SJCRH30 (cell line): ENCODE measurements around the gene CSNK1G1. TPM values are rescaled to one million over a fixed set of nuclear protein-coding genes. Genes with fewer than 3 reads are reported as not detected.
"Not testable (repeated sequence)": the region's sequence is repeated elsewhere in the genome, so short reads cannot be mapped to it uniquely, and the experiment has no call there.

Experiments used
- DNase-seq, 2 experiments: peaks; one replicate each; pipeline ENCODE4 v3.0.0-alpha.2; 2015 to 2020
- H3K27ac ChIP-seq: fragments of 250-450 bp; sonication (Bioruptor Pico); 2 replicates; pipeline ENCODE4 v1.5.1; 2020; ENCODE audit warnings: mild to moderate bottlenecking, moderate library complexity
- H3K27me3 ChIP-seq: fragments of 250-450 bp; sonication (Bioruptor Pico); 2 replicates; pipeline ENCODE4 v1.5.1; 2020; ENCODE audit warnings: mild to moderate bottlenecking, moderate library complexity
- H3K36me3 ChIP-seq: fragments of 250-450 bp; sonication (Bioruptor Pico); 2 replicates; pipeline ENCODE4 v1.5.1; 2020; ENCODE audit warnings: mild to moderate bottlenecking, moderate library complexity
- H3K4me1 ChIP-seq: fragments of 250-450 bp; sonication (Bioruptor Pico); 2 replicates; pipeline ENCODE4 v1.5.1; 2020; ENCODE audit warnings: mild to moderate bottlenecking, moderate library complexity
- H3K4me3 ChIP-seq: fragments of 250-450 bp; sonication (Bioruptor Pico); 2 replicates; pipeline ENCODE4 v1.5.1; 2020; ENCODE audit warnings: mild to moderate bottlenecking, moderate library complexity
- H3K9me3 ChIP-seq: fragments of 250-450 bp; sonication (Bioruptor Pico); replicated peaks from 2 replicates; pipeline ENCODE4 v1.5.1; 2020; ENCODE audit warnings: mild to moderate bottlenecking, moderate library complexity
- total RNA-seq: library from RNA; depleted of rRNA; stranded (reverse); fragments of >200 nt; shearing (Covaris generic); gene quantifications from 2 replicates; pipeline ENCODE4 v1.2.3, GENCODE V29; 2014

CSNK1G1 gene
- total RNA-seq, 1 experiment from 2014 or later, result 20.3 TPM

- H3K27ac ChIP-seq, result no peak overlapping the region
- no peak overlapping the region for H3K4me3 ChIP-seq
- no peaks in the 10 kb centered on the region for H3K27me3 ChIP-seq
- H3K4me1 ChIP-seq, result no peaks in the 10 kb centered on the region
- no peaks in the 10 kb centered on the region for H3K36me3 ChIP-seq
- peak; percentile 17 to 55 for DNase-seq
- 0 out of 2 replicates have a peak, but pooled peaks cover 6% of the 10 kb centered on the region for H3K9me3 ChIP-seq
Measured at GRCh38 chr15:64224511-64224910, 131.5 kb downstream of the CSNK1G1 start.

DNA sequence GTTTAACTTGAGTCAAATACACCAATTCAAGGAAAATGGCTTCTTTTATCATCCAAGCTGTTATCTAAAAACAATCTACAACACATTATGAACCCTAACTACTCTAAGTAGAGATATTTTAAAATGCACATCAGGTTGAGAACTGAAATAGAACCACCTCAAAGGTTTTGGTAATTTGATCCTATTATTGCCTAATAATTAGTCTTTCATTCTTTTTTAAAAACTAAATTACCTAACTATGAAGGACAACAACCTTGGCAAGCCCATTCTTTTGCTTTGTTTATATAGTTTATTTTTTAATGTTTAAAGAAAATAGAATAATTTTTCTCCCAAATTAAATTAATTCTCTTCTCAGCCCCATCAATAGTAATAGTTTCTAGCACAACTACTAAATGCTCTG is 132.1 kb downstream of the CSNK1G1 start:
- H3K4me1 ChIP-seq, result no peaks in the 10 kb centered on the region
- H3K27me3 ChIP-seq, result no peaks in the 10 kb centered on the region
- H3K27ac ChIP-seq, result no peak overlapping the region
- no peaks in the 10 kb centered on the region for H3K36me3 ChIP-seq
- no peak for DNase-seq
- no peak overlapping the region for H3K4me3 ChIP-seq
- 0 out of 2 replicates have a peak, but pooled peaks cover 6% of the 10 kb centered on the region for H3K9me3 ChIP-seq

GRCh38 chr15:64222573-64223366 is 133.2 kb downstream of the CSNK1G1 start:
- Histone ChIP-seq H3K36me3 (no peaks in the 10 kb centered on the region), H3K4me3 (no peak overlapping the region), H3K27ac (no peak overlapping the region), H3K27me3 (no peaks in the 10 kb centered on the region), H3K9me3 (0 out of 2 replicates have a peak, but pooled peaks cover 6% of the 10 kb centered on the region), H3K4me1 (no peaks in the 10 kb centered on the region)
- no peak for DNase-seq

DNA sequence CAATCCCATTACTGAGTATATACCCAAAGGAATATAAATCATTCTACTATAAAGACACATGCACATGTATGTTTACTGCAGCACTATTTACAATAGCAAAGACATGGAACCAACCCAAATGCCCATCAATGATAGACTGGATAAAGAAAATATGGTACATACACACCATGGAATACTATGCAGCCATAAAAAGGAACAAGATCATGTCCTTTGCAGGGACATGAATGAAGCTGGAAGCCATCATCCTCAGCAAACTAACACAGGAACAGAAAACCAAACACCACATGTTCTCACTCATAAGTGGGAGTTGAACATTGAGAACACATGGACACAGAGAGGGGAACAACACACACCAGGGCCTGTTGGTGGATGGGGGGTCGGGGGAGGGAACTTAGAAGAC is 134.1 kb downstream of the CSNK1G1 start:
- DNase-seq, H3K9me3 ChIP-seq, H3K27me3 ChIP-seq, H3K4me3 ChIP-seq, H3K27ac ChIP-seq, H3K36me3 ChIP-seq, H3K4me1 ChIP-seq: not testable (repeated sequence)

GRCh38 chr15:64217429-64217750 is 138.6 kb downstream of the CSNK1G1 start:
- H3K4me1 ChIP-seq, H3K27ac ChIP-seq, DNase-seq: not testable (repeated sequence)

DNA sequence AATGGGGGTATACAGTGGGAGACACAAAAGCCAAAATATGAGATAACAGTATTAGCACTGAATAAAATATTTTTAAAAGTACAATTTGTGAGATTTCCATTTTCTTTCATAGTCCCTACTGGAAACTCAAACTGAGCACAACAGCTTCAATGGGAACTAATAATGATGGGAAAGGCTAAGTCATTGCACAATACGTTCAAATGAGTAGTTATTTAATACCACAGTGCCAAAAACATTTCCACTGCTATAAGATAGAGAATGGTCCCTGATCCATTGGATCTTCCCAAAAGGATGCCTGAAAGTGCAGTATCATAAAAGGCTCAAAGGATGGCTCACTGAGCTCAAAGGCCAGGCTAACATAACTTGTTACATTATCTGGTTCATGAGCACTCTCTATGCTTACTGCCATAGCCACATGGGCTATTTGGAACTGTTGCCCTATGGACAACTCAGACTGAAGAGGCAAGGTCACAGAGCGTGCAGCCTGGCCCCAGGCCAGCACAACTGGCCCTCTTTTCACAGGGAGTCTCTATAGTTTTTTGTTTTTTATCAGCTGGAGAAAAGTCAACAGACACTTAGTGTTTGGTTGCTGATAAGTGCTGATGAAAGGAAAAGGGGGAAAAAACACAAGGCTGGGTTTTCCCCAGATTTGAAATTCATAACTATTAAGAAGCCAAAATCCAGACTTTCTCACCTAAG is 139.1 kb downstream of the CSNK1G1 start:
- Histone ChIP-seq H3K4me1 (no peaks in the 10 kb centered on the region), H3K36me3 (0 out of 2 replicates have a peak, but pooled peaks cover 3% of the 10 kb centered on the region), H3K27ac (no peak overlapping the region), H3K4me3 (no peak overlapping the region), H3K27me3 (no peaks in the 10 kb centered on the region), H3K9me3 (0 out of 2 replicates have a peak, but pooled peaks cover 5% of the 10 kb centered on the region)
- DNase-seq, result no peak

More at GRCh38 chr15:64217429-64217750, 138.6 kb downstream of the CSNK1G1 start:
- not testable (repeated sequence) for H3K27me3 ChIP-seq, H3K9me3 ChIP-seq, H3K36me3 ChIP-seq, H3K4me3 ChIP-seq

DNA sequence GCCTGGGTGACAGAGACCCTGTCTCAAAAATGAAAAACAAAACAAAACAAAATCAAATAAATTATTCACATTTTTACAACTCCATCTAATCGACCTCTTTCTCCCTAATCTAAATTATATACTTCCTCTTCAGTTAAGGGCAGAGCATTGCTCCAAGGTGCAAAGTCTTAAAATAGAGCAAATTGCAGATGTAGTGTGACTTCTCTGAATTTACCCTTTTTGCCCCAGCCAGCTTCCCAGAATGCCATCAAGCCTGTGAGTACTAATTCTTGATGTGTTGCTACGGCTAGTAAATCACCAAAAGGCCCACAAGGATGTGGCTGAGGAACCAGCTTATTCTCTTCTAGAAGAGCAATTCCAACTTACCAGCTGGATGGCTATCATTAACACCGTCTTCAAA is 139.8 kb downstream of the CSNK1G1 start:
- Histone ChIP-seq H3K4me1 (no peaks in the 10 kb centered on the region), H3K4me3 (no peak overlapping the region), H3K27me3 (no peaks in the 10 kb centered on the region), H3K27ac (no peak overlapping the region), H3K9me3 (no peaks in the 10 kb centered on the region), H3K36me3 (0 out of 2 replicates have a peak, but pooled peaks cover 3% of the 10 kb centered on the region)
- DNase-seq, result no peak

- Histone ChIP-seq H3K9me3 (no peaks in the 10 kb centered on the region), H3K4me1 (no peaks in the 10 kb centered on the region), H3K36me3 (0 out of 2 replicates have a peak, but pooled peaks cover 3% of the 10 kb centered on the region), H3K4me3 (no peak overlapping the region), H3K27me3 (no peaks in the 10 kb centered on the region), H3K27ac (no peak overlapping the region)
- DNase-seq, result no peak
Measured at GRCh38 chr15:64213646-64214045, 142.3 kb downstream of the CSNK1G1 start.

DNA sequence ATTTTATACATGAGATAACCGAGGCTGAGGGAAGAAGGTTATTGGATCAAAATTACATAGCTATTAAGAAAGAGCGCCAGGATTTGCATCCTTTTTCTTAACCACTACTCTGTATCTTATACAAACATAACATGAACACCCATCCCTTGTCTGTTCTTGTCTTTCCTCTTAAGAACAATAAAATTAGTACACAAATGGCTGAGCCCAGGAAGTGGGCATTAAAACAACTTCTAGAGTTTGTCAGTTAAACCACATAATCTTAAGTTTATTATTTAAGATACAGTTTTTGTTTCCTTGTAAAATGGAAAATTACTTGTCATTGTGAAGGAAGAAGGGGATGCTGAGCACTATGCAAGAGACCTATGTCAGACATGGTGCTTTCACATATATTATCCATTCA is 144.3 kb downstream of the CSNK1G1 start:
- no peak overlapping the region for H3K27ac ChIP-seq
- no peak overlapping the region for H3K4me3 ChIP-seq
- H3K36me3 ChIP-seq, result 0 out of 2 replicates have a peak, but pooled peaks cover 3% of the 10 kb centered on the region
- no peaks in the 10 kb centered on the region for H3K4me1 ChIP-seq
- no peak for DNase-seq
- no peaks in the 10 kb centered on the region for H3K27me3 ChIP-seq
- no peaks in the 10 kb centered on the region for H3K9me3 ChIP-seq

DNA sequence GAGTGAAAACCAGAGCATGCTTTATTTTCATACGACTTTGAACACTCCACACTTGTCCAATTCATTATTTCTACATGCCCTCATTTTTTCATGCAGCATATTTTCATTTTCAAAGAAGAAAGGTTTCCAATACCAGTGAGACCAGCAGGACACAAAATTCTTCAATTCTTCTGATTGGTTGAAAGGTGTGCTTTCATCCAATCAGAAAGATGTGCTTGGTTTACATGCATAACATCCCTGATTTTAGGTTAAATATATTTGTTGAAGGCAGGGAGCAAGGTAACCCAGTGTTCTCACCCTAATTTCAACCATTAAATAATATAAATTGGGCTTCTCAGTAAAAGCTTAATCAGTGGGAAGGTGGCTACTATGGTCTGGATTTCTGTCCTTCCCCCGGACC is 145.6 kb downstream of the CSNK1G1 start:
- H3K9me3 ChIP-seq, result no peaks in the 10 kb centered on the region
- no peak overlapping the region for H3K4me3 ChIP-seq
- H3K36me3 ChIP-seq, result 0 out of 2 replicates have a peak, but pooled peaks cover 3% of the 10 kb centered on the region
- no peak overlapping the region for H3K27ac ChIP-seq
- H3K4me1 ChIP-seq, result no peaks in the 10 kb centered on the region
- no peak for DNase-seq
- H3K27me3 ChIP-seq, result no peaks in the 10 kb centered on the region

DNA sequence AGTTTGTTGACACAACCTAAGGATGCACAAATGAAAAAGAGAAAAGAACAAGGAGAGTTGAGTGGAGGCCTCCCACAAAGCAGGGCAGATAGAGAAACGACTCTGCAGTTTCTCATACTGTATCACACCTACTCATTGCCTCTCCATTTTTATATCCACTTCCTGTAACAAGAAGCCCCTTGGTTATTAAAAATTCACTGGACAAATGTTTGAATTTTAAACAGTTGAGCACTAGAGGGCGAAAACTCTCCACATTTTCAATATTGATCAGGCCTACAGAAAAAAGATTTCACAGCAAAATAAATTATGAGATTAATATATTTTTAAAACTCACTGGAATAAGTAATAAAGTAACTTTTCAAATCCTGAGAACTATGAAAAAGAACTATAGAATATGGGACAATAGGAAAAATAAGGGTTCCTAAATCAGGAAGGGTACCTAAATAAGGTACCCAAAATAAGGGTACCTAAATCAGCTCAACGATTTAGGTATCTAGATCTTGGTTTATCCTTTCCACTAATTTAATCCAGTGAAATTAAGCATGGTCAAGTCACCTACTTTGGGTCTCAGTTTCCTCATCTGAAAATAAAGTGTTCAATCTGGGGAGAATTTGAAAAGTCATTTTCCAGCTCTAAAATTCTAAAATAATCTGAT is 146.2 kb downstream of the CSNK1G1 start:
- Histone ChIP-seq H3K4me1 (no peaks in the 10 kb centered on the region), H3K27me3 (no peaks in the 10 kb centered on the region), H3K36me3 (peaks cover 6% of the 10 kb centered on the region; the same call in 1 of the 2 replicates), H3K27ac (peak overlapping the region; percentile 0; the same call in 1 of the 2 replicates), H3K4me3 (no peak overlapping the region), H3K9me3 (no peaks in the 10 kb centered on the region)
- DNase-seq, result peak; percentile 8 to 71

DNA sequence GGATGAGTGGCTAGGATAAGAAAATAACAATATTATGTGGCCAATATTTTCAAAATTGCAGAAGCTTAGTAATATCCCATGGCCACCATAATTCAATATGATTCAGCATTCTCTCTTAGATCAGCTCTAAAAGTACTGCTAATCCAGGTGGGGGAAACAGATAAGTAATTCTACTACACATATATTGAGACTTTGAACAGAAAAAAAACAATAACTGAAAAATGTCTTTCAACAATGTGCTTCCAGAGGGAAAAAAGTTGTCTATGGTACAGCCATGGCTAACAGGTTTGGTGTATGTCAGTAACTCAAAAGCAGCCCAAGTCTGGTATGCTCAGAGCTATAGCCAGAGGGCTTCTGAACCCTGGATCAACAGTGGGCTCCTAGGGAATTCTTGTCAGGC is 150.8 kb downstream of the CSNK1G1 start:
- DNase-seq, result no peak
- H3K36me3 ChIP-seq, result peaks cover 22% of the 10 kb centered on the region

GRCh38 chr15:64197425-64197824 is 158.5 kb downstream of the CSNK1G1 start:
- Histone ChIP-seq H3K36me3 (peaks cover 18% of the 10 kb centered on the region), H3K4me1 (no peaks in the 10 kb centered on the region), H3K27me3 (no peaks in the 10 kb centered on the region), H3K9me3 (no peaks in the 10 kb centered on the region), H3K4me3 (no peak overlapping the region), H3K27ac (no peak overlapping the region)
- no peak for DNase-seq

More for the DNA sequence above, 150.8 kb downstream of the CSNK1G1 start:
- H3K9me3 ChIP-seq, result no peaks in the 10 kb centered on the region
- H3K4me3 ChIP-seq, result no peak overlapping the region
- H3K27me3 ChIP-seq, result no peaks in the 10 kb centered on the region
- H3K27ac ChIP-seq, result no peak overlapping the region
- no peaks in the 10 kb centered on the region for H3K4me1 ChIP-seq

- Histone ChIP-seq H3K27me3 (no peaks in the 10 kb centered on the region), H3K4me3 (no peak overlapping the region), H3K4me1 (no peaks in the 10 kb centered on the region), H3K36me3 (peaks cover 6% of the 10 kb centered on the region), H3K27ac (no peak overlapping the region), H3K9me3 (no peaks in the 10 kb centered on the region)
- no peak for DNase-seq
Measured at GRCh38 chr15:64193971-64194370, 162.0 kb downstream of the CSNK1G1 start.
